NCI-H1694 (cell line): ENCODE results near the gene OGFOD3.

ENCODE experiments used
- DNase-seq: peaks from one replicate; lab custom pipeline; 2025; lab: John Stamatoyannopoulos, UW

The OGFOD3 gene

DNA sequence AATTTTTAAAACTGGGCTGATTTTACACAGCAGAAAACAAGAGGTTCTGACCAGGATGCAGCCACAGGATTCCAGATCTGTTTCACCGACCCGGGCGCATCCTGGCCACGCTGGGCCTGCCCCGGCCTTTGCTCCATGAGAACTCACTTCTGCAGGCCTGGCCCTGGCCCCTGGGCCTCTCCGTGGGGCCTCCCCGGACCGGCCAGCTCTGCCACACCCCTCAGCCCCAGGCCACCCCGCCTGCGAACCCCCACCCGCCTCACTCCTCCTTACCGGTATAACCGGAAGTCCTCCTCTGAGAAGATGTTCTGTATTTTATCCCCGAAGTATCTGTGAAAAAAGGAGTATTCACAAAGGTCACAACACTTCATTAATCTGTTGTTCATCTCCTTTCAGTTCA is 13.3 kb downstream of the OGFOD3 start:
- no peak for DNase-seq

- DNase-seq, result no peak
Observed at GRCh38 chr17:82403662-82404660, 14.4 kb downstream of the OGFOD3 start.

GRCh38 chr17:82402865-82403264 is 15.5 kb downstream of the OGFOD3 start:
- no peak for DNase-seq

DNA sequence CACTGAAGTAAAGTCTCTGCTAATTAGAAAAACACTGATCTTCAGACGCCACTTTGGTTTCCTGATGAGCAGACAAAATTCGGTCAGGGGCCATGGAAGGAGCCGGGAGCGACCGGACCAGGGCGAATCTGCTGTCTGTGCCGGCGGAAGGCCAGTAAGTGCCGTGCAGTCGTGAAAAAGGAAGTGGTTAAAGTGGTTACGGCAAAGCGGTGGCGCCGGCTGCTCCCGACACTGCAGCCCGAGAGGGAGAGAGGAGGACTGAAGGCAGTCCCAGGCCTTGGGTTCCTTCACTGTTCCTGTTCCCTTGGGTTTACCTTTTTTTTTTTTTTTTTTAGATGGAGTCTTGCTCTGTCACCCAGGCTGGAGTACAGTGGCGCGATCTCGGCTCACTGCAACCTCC is 17.6 kb downstream of the OGFOD3 start:
- DNase-seq, result no peak

GRCh38 chr17:82400206-82400605 is 18.2 kb downstream of the OGFOD3 start:
- DNase-seq, result no peak

- DNase-seq, result peak; percentile 43
Observed at GRCh38 chr17:82399601-82400101, 18.7 kb downstream of the OGFOD3 start.

GRCh38 chr17:82399041-82399441 is 19.3 kb downstream of the OGFOD3 start:
- DNase-seq, result peak; percentile 98

GRCh38 chr17:82397449-82398335 is 20.7 kb downstream of the OGFOD3 start:
- DNase-seq, result no peak

DNA sequence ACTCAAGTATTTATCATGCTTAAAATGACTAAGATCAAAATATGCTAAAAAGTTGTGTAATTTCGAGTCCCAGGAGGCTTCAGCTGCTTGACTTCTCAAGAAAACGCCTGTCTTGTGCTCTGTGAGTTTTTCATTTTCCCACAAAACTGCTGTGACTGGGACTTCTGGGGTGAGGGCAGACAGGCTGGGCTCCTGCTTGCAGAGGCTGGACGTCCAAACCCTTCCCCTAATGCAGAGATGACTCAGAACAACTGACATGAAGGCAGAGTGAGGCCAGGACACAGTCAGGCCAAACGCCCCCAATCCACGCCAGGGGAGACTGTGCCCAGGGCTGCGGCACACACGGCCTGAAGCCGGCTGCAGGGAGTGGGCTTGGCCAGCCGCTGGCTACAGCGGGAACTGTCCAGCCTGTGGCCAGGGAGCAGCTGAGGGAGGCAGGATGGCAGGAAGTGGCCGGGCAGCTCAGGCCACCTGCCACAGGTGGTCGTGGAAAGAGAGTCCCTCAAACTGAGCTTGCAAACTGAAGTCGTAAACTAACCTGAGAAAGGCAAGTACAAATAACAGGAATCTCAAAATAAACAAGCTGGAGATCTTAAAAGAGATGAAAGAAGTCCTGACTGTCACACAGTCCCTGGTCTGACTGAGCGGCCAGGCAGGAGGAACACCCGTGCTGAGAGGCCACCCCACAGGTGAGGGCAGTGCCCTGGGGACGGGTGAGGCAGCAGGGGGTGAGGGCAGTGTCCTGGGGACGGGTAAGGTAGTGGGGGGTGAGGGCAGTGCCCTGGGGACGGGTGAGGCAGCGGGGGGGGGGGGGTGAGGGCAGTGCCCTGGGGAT is 21.6 kb downstream of the OGFOD3 start:
- DNase-seq, result no peak

GRCh38 chr17:82394278-82394677 is 24.1 kb downstream of the OGFOD3 start:
- DNase-seq, result no peak

DNA sequence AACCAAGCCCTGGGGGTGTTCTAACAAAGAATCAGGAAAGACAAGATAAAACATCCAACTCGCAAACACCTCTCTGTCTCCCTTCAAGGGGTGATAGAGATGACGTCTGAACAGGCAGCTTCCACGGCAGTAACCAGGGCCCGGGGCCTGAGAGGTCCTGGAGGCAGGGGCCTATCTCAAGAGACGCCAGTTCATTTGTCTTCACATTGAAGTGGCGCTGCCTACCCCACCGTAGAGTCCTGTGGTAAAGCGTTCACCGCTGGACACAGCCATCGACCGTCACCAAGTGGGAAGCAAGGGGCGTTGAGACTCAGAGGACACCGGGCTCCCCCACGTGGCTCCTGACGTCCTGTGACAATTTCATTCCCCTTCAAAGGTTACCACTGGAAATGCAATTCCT is 25.4 kb downstream of the OGFOD3 start:
- no peak for DNase-seq

DNA sequence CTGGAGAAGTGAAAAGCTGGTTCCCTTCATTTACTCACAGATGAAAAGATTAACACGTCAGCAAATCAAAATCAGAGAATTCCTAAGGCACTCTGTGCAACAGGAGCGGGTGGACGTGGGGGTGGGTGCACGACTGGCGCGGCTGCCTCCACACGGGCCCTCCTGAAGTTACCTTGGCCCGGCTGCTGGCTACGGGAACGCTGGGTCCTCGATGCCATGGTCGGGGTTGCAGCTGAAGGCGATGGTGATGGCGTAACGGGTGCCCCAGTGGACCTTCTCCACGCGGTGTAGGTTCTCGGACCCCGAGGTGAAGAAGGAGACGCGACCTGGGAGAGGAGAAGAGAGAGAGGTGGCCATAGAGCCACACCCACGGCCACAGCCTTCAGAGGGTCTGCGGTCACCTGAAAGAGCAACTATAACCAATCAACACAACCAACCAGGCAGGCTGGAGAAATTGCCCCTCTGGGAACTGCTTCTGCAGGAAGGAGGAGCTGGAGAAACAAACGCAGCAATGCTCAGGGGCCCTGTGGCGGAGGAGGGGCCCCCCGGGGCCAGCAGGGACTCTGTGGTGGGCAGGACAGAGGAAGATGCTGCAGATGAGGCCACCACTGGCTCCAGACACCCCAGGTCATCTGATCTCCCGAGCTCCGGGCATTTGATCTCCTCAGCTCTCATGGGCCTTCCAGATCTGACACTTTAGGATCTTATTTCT is 26.0 kb downstream of the OGFOD3 start:
- DNase-seq, result no peak

GRCh38 chr17:82391496-82392066 is 26.8 kb downstream of the OGFOD3 start:
- DNase-seq, result no peak

DNA sequence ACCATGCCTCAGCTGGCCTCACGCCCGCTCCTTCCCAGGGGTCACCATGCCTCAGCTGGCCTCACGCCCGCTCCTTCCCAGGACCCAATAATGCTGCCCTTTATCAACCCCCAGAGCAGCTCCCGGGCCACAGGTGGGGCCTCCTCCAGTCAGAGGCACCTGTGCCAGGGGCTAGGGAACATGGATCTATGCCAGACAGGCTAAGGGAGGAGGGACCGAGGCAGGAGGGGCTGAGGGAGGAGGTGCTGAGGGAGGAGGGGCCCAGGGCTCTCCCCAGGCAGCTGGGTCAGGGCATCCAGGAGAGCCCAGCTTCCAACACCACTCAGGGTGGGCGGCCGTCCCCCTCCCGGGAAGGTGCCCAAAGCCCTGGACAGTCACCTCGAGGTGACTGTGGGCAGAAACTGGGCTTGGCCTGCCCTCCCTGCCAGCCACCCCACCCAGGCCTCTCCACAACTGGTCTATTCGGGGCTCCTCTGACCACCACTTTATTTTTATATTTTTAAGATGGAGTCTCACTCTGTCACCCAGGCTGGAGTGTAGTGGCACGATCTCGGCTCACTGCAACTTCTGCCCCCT is 27.4 kb downstream of the OGFOD3 start:
- no peak for DNase-seq

DNA sequence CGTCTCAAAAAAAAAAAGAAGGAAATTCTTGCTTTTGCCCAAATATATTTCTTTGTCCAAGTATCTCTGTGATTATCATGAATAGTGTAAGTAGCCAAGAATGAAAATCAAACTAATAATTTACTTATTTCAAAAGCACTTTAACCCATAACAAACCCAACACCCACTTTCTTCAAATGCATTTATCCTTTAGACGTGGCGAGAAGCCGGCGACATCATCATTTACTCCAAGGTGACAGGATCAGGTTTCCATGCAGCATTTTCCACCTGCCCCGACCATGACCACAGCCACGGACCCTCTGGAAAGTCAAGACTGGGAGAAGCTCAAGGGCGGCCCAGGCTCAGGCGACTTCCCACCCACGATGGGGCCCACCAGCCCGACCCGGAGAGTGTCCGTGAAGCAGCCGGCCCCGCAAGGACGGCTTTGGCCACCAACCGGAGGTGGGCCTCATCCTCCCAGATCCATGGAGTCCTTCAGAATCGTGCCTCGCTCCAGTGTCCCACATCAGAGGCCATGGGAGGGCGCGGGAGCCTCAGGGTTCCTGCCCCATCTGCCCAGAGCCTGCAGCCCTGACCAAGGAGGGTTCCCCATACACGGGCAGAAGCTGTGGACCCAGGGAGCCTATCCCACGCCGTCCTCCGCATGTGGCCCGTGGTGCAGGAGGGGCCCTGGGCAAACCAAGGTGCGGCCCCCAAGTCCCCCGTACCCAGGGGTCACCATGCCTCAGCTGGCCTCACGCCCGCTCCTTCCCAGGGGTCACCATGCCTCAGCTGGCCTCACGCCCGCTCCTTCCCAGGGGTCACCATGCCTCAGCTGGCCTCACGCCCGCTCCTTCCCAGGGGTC is 28.1 kb downstream of the OGFOD3 start:
- DNase-seq, result no peak

DNA sequence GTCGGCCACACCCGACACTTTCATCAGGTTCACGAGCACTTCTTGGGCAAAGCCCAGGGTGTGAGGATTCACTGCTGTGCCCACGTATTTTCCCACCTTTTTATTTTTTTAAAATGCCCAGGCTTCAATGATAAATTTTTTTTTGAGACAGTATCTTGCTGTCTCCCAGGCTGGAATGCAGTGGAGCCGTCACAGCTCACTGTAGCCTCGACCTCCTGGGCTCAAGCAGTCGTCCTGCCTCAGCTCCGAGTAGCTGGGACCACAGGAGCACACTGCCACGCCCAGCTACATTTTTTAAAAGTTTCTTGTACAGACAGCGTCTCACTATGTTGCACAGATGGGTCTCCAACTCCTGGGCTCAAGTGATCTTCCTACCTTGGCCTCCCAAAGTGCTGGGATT is 29.0 kb downstream of the OGFOD3 start:
- no peak for DNase-seq

GRCh38 chr17:82388922-82389283 is 29.5 kb downstream of the OGFOD3 start:
- DNase-seq, result no peak

GRCh38 chr17:82388223-82388921 is 30.0 kb downstream of the OGFOD3 start:
- no peak for DNase-seq

GRCh38 chr17:82387705-82388106 is 30.7 kb downstream of the OGFOD3 start:
- DNase-seq, result no peak
